ENCODE data around the gene IL1B.

DNA sequence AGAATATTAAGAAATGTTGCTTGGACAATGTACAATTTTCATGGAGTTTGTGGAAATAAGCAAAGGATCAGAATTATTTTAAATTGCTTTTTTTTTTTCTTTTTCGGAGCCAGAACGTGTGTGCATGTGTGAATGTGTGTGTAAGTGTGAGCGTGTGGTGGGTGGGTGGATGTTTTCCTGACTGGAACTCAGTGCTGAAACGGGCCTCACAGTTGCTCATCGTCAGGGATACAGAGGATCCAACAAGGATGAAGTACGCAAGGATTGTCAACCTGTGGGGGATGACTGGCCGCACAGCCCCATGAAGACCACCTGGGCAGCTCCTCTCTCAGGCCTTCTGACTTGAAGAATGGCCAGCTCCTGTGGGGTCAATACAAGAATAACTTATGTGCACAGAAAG is 17.5 kb downstream of the IL1B start:
- TF ChIP-seq, protein P1, sequence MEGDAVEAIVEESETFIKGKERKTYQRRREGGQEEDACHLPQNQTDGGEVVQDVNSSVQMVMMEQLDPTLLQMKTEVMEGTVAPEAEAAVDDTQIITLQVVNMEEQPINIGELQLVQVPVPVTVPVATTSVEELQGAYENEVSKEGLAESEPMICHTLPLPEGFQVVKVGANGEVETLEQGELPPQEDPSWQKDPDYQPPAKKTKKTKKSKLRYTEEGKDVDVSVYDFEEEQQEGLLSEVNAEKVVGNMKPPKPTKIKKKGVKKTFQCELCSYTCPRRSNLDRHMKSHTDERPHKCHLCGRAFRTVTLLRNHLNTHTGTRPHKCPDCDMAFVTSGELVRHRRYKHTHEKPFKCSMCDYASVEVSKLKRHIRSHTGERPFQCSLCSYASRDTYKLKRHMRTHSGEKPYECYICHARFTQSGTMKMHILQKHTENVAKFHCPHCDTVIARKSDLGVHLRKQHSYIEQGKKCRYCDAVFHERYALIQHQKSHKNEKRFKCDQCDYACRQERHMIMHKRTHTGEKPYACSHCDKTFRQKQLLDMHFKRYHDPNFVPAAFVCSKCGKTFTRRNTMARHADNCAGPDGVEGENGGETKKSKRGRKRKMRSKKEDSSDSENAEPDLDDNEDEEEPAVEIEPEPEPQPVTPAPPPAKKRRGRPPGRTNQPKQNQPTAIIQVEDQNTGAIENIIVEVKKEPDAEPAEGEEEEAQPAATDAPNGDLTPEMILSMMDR (IDR thresholded peaks at IDR 0.05; ENCODE audit: low read depth, low read length, poor library complexity, severe bottlenecking), result no peak
- no peak for TF ChIP-seq EZH2phosphoT487 (IDR thresholded peaks at IDR 0.05; ENCODE audit: borderline replicate concordance, low read length)

Data from DOHH2 (cell line).